Left cardiac atrium (tissue), 4 donors: ENCODE results near the gene NUAK2. TPM values are rescaled to one million over a fixed set of nuclear protein-coding genes. Genes with fewer than 3 reads are reported as not detected.

Experiments
- ATAC-seq, 2 donors: fragments of 200-7000 bp; cut with Tn5 transposase; one replicate each; pipeline ENCODE4 v1.9.1; 2020; ENCODE audit warnings: mild to moderate bottlenecking in 2 of 2, moderate library complexity in 2 of 2
- DNase-seq: peaks from one replicate; pipeline ENCODE4 v3.0.0-alpha.2; 2020
- intact Hi-C, 2 donors: fragments of 100-400 bp; cut with DNase I; formaldehyde crosslinking; loops; one replicate each; pipeline versions ENCODE4 v1.14.1 to v1.15.1; 2022 to 2023
- total RNA-seq, 2 donors: library from RNA; stranded (reverse); fragmentation: NEBNext Ultra II Directional; extraction: Animal tissue kit (Norgen Biotek cat#: 25700); gene quantifications; one replicate each; pipeline ENCODE4 v1.2.1, GENCODE V29; 2021
- donor health status: DM: no; HTN: yes; CAD: no.
- donor health status: DM: no; HTN: yes; CAD: no; lungs with severe emphysema.
- donor health status: DM: yes; HTN: yes; CAD: no.
- donor health status: Dilated cardiomyopathy.

Gene NUAK2
- total RNA-seq, 2 donors from 2014 or later, result 1.2 to 1.4 TPM

GRCh38 chr1:205266611-205267305, 54.8 kb downstream of the NUAK2 start:
- intact Hi-C loops, result no loop called here
- no peak for ATAC-seq
- DNase-seq, result no peak

GRCh38 chr1:205263580-205264190, 57.9 kb downstream of the NUAK2 start:
- intact Hi-C loops, result no loop called here
- no peak for DNase-seq
- ATAC-seq, result peak in 1 of 2 donors; percentile 48

GRCh38 chr1:205262731-205263171, 58.8 kb downstream of the NUAK2 start:
- ATAC-seq (no peak), DNase-seq (no peak)
- intact Hi-C loops, result no loop called here

GRCh38 chr1:205261946-205262691, 59.4 kb downstream of the NUAK2 start:
- intact Hi-C loops, result no loop called here
- DNase-seq, result no peak

GRCh38 chr1:205260948-205261732, 60.4 kb downstream of the NUAK2 start:
- no peak for ATAC-seq
- DNase-seq, result no peak
- intact Hi-C loops, result no loop called here

More at GRCh38 chr1:205261946-205262691, 59.4 kb downstream of the NUAK2 start:
- no peak for ATAC-seq

GRCh38 chr1:205259998-205260397, 61.5 kb downstream of the NUAK2 start:
- intact Hi-C loops, result loop anchor here (5.0 to 10.0 kb wide), 4 partner anchors 138 to 445 kb away; partner anchors contain the start of gene RBBP5 (in 1 of the 2)
- ATAC-seq, result no peak
- no peak for DNase-seq

GRCh38 chr1:205259324-205259832, 62.2 kb downstream of the NUAK2 start:
- no peak for DNase-seq
- ATAC-seq, result peak; percentile 3 to 23
- intact Hi-C loops, result loop anchor here (5.0 to 10.0 kb wide), 4 partner anchors 137 to 445 kb away; partner anchors contain the start of gene RBBP5 (in 1 of the 2)

GRCh38 chr1:205258719-205259118, 62.8 kb downstream of the NUAK2 start:
- ATAC-seq (no peak), DNase-seq (no peak)
- intact Hi-C loops, result loop anchor here (5.0 to 10.0 kb wide), 4 partner anchors 136 to 444 kb away; partner anchors contain the start of gene RBBP5 (in 1 of the 2)

GRCh38 chr1:205258261-205258691, 63.3 kb downstream of the NUAK2 start:
- DNase-seq, result no peak
- intact Hi-C loops, result loop anchor here (5.0 to 10.0 kb wide), 4 partner anchors 136 to 443 kb away; partner anchors contain the start of gene RBBP5 (in 1 of the 2)
- no peak for ATAC-seq

GRCh38 chr1:205257735-205258134, 63.8 kb downstream of the NUAK2 start:
- ATAC-seq (no peak), DNase-seq (no peak)

GRCh38 chr1:205256951-205257625, 64.5 kb downstream of the NUAK2 start:
- no peak for DNase-seq

More at GRCh38 chr1:205257735-205258134, 63.8 kb downstream of the NUAK2 start:
- intact Hi-C loops, result loop anchor here (5.0 to 10.0 kb wide), 4 partner anchors 135 to 443 kb away; partner anchors contain the start of gene RBBP5 (in 1 of the 2)

GRCh38 chr1:205255941-205256780, 65.4 kb downstream of the NUAK2 start:
- DNase-seq (peak; percentile 90), ATAC-seq (peak; percentile 89 to 91)
- intact Hi-C loops, result loop anchor here (1.0 to 10.0 kb wide), 5 partner anchors 27 to 441 kb away; partner anchors contain the start of gene RBBP5 (in 1 of the 2)

More at GRCh38 chr1:205256951-205257625, 64.5 kb downstream of the NUAK2 start:
- intact Hi-C loops, result loop anchor here (1.0 to 10.0 kb wide), 5 partner anchors 28 to 442 kb away; partner anchors contain the start of gene RBBP5 (in 1 of the 2)
- no peak for ATAC-seq

Other genes starting within 250 kb of the NUAK2 start
- 1 to 10 TPM; 1.8 to 4.0 TPM for gene TMEM81, start 237.3 kb downstream of the NUAK2 start, total RNA-seq
- 10 to 100 TPM in 1 of 2 donors, 1 to 10 TPM in 1; 10.0 to 11.0 TPM for gene RBBP5, start 199.8 kb downstream of the NUAK2 start, total RNA-seq
- 1 to 10 TPM; 8.1 to 8.2 TPM for gene DSTYK, start 110.0 kb downstream of the NUAK2 start, total RNA-seq
- gene TMCC2, start 93.8 kb downstream of the NUAK2 start, total RNA-seq, result 10 to 100 TPM in 1 of 2 donors, 1 to 10 TPM in 1; 7.3 to 11.9 TPM
- gene KLHDC8A, start 35.2 kb upstream of the NUAK2 start, total RNA-seq, result under 1 TPM; 0.31 to 0.53 TPM
- gene LEMD1, start 100.3 kb upstream of the NUAK2 start, total RNA-seq, result not detected
- gene BLACAT1, start 134.3 kb upstream of the NUAK2 start, total RNA-seq, result under 1 TPM in 1 of 2 donors, not detected in 1; 0.16 TPM
- gene CDK18, start 182.9 kb upstream of the NUAK2 start, total RNA-seq, result 100 to 1,000 TPM; 102 to 118 TPM